ENCODE measurements around the gene AOX1. TPM values are rescaled to one million over a fixed set of nuclear protein-coding genes. Genes with fewer than 3 reads are reported as not detected.
A peak's percentile ranks its signal among the peaks of the same experiment; 100 is the strongest.

Gene AOX1
- total and polyA plus RNA-seq, 9 of the 15 experiments (the other 6 are each of a cell fraction or from before 2014, with no cell fraction given) = 0.10 to 0.55 (median 0.20) TPM; not detected in 6

- peak; percentile 77 for TF ChIP-seq MGA (IDR thresholded peaks at IDR 0.05)
- TF ChIP-seq RAD21 (CRISPR knock-in tag; conservative IDR thresholded peaks at IDR 0.05 in 1 of 2, IDR thresholded peaks at IDR 0.05 in 1 of 2) = peak; percentile 90
- no peak for TF ChIP-seq AFF4 (CRISPR knock-in tag; IDR thresholded peaks at IDR 0.05)
- TF ChIP-seq RBM14 (IDR thresholded peaks at IDR 0.05; ENCODE audit: borderline replicate concordance, insufficient read depth, low read depth, low read length) = no peak
- TF ChIP-seq ZNF511 (CRISPR knock-in tag; IDR thresholded peaks at IDR 0.05) = no peak
- TF ChIP-seq ZNF589 (CRISPR knock-in tag; IDR thresholded peaks at IDR 0.05; ENCODE audit: low read depth) = 0 out of 2 replicates have a peak, but pooled peaks have one; percentile 52
- TF ChIP-seq MTA2 (IDR thresholded peaks at IDR 0.05; ENCODE audit: low read depth) = no peak
- TF ChIP-seq ZNF274 (IDR thresholded peaks at IDR 0.05; ENCODE audit: borderline replicate concordance, low read depth, low read length) = no peak
- no peak for TF ChIP-seq ZNF224 (CRISPR knock-in tag; IDR thresholded peaks at IDR 0.05)
- no peak for TF ChIP-seq RBM15 (IDR thresholded peaks at IDR 0.05; ENCODE audit: insufficient read depth, low read length)
Measured at GRCh38 chr2:200713003-200713703, 127.3 kb downstream of the AOX1 start (continued).

Data from K562 (cell line).